Measurements from ENCODE around the gene ARMC6.

DNA sequence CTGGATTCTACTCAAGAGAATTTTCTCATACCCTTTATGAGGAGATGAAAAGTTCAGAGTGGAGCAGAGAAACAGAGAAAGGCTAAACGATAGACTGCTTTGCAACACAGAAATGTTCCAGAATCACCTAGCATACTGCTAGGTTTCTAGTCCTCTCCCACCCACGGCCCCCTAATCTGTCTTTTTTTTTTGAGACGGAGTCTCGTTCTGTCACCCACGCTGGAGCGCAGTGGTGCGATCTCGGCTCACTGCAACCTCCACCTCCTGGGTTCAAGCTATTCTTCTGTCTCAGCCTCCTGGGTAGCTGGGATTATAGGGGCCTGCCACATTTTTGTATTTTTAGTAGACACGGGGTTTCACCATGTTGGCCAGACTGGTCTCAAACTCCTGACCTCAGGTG, 4.9 kb upstream of the ARMC6 start:
- TF ChIP-seq, protein P1, sequence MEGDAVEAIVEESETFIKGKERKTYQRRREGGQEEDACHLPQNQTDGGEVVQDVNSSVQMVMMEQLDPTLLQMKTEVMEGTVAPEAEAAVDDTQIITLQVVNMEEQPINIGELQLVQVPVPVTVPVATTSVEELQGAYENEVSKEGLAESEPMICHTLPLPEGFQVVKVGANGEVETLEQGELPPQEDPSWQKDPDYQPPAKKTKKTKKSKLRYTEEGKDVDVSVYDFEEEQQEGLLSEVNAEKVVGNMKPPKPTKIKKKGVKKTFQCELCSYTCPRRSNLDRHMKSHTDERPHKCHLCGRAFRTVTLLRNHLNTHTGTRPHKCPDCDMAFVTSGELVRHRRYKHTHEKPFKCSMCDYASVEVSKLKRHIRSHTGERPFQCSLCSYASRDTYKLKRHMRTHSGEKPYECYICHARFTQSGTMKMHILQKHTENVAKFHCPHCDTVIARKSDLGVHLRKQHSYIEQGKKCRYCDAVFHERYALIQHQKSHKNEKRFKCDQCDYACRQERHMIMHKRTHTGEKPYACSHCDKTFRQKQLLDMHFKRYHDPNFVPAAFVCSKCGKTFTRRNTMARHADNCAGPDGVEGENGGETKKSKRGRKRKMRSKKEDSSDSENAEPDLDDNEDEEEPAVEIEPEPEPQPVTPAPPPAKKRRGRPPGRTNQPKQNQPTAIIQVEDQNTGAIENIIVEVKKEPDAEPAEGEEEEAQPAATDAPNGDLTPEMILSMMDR (IDR thresholded peaks at IDR 0.05) = no peak
- TF ChIP-seq POLR2A (IDR thresholded peaks at IDR 0.05) = no peak
